HG02938 (cell line): ENCODE data around the gene GSTO2.

Experiments used
- ATAC-seq: cut with Tn5 transposase; IDR thresholded peaks from one replicate; pipeline ENCODE4 v1.9.1; 2021; ENCODE audit warnings: mild to moderate bottlenecking, moderate library complexity; ENCODE audit not compliant: unreplicated experiment

Gene GSTO2

GRCh38 chr10:104279550-104280259, 10.7 kb downstream of the GSTO2 start:
- ATAC-seq: no peak

GRCh38 chr10:104281694-104282093, 12.7 kb downstream of the GSTO2 start:
- no peak for ATAC-seq

GRCh38 chr10:104284846-104285245, 15.9 kb downstream of the GSTO2 start:
- no peak for ATAC-seq

GRCh38 chr10:104286939-104287338, 18.0 kb downstream of the GSTO2 start:
- ATAC-seq: no peak

GRCh38 chr10:104288355-104288754, 19.4 kb downstream of the GSTO2 start:
- no peak for ATAC-seq

- peak; percentile 99 for ATAC-seq
Observed at GRCh38 chr10:104291439-104291951, 22.5 kb downstream of the GSTO2 start.

GRCh38 chr10:104293011-104293410, 24.0 kb downstream of the GSTO2 start:
- ATAC-seq: no peak

GRCh38 chr10:104293781-104294321, 24.9 kb downstream of the GSTO2 start:
- no peak for ATAC-seq

- ATAC-seq: no peak
Observed at GRCh38 chr10:104296687-104297436, 27.9 kb downstream of the GSTO2 start.

- ATAC-seq: no peak
Observed at GRCh38 chr10:104297697-104298660, 29.0 kb downstream of the GSTO2 start.

- ATAC-seq: no peak
Observed at GRCh38 chr10:104299031-104299904, 30.3 kb downstream of the GSTO2 start.

GRCh38 chr10:104300002-104300735, 31.2 kb downstream of the GSTO2 start:
- no peak for ATAC-seq

- ATAC-seq: no peak
Observed at GRCh38 chr10:104300736-104301292, 31.8 kb downstream of the GSTO2 start.

- no peak for ATAC-seq
Observed at GRCh38 chr10:104301907-104302690, 33.1 kb downstream of the GSTO2 start.

- ATAC-seq: no peak
Observed at GRCh38 chr10:104303594-104304355, 34.8 kb downstream of the GSTO2 start.

- ATAC-seq: no peak
Observed at GRCh38 chr10:104304356-104304745, 35.4 kb downstream of the GSTO2 start.

GRCh38 chr10:104304927-104305326, 35.9 kb downstream of the GSTO2 start:
- no peak for ATAC-seq
